NT2/D1 (cell line): ENCODE data around the gene TEAD1.

Experiments used
- DNase-seq: peaks from one replicate; pipeline ENCODE4 v3.0.0-alpha.2; 2011; ENCODE audit warnings: low read depth, low spot score
- H3K27me3 ChIP-seq: 2 replicates; pipeline ENCODE4 v1.6.0; 2011; ENCODE audit warnings: mild to moderate bottlenecking; ENCODE audit not compliant: insufficient read length, insufficient read depth
- H3K36me3 ChIP-seq: 2 replicates; pipeline ENCODE4 v1.6.1; 2011; ENCODE audit warnings: mild to moderate bottlenecking, low read length, mixed read lengths; ENCODE audit not compliant: insufficient read depth, insufficient read length
- H3K4me1 ChIP-seq: 2 replicates; pipeline ENCODE4 v1.5.1; 2011; ENCODE audit not compliant: insufficient read depth, insufficient read length
- H3K4me3 ChIP-seq: 2 replicates; pipeline ENCODE4 v1.5.1; 2011; ENCODE audit warnings: low read depth; ENCODE audit not compliant: insufficient read length
- H3K9ac ChIP-seq: 2 replicates; pipeline ENCODE4 v1.6.0; 2011; ENCODE audit warnings: low read depth; ENCODE audit not compliant: insufficient read length
- H3K9me3 ChIP-seq: 2 replicates; pipeline ENCODE4 v1.5.1; 2011; ENCODE audit warnings: mild to moderate bottlenecking, low read length; ENCODE audit not compliant: insufficient read depth
- SUZ12 ChIP-seq: IDR thresholded peaks from 2 replicates; pipeline ENCODE4 v1.6.1; 2011; ENCODE audit not compliant: insufficient read length, insufficient read depth; ENCODE audit errors: extremely low read depth
- YY1 ChIP-seq: IDR thresholded peaks from 2 replicates; pipeline ENCODE4 v1.6.1; 2011; ENCODE audit not compliant: insufficient read length, insufficient read depth
- ZNF274 ChIP-seq: IDR thresholded peaks from 2 replicates; pipeline ENCODE4 v1.6.1; 2011; ENCODE audit warnings: mild to moderate bottlenecking, low read depth, low read length

TEAD1 gene

DNA sequence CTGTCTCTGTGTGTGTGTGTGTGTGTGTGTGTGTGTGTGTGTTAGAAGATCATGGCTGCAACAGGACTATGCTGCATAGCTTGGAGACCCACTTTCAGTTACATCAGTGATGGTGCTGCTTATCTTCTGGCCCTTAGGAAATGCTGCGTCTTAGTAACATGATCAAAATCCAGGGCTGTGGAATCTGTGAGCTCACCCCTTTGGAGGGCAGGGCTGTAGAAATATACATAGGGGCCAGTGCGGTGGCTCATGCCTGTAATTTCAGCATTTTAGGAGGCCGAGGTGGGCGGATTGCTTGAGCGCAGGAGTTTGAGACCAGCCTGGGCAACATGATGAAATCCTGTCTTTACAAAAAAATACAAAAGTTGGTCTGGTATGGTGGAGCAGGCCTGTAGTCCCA, 183.4 kb downstream of the TEAD1 start:
- DNase-seq = no peak
- no peaks in the 10 kb centered on the region for H3K4me1 ChIP-seq
- H3K27me3 ChIP-seq = no peaks in the 10 kb centered on the region
- H3K36me3 ChIP-seq = peaks cover 4% of the 10 kb centered on the region
- TF ChIP-seq YY1 (no peak), SUZ12 (no peak), ZNF274 (no peak)
- no peaks in the 10 kb centered on the region for H3K9me3 ChIP-seq
- H3K9ac ChIP-seq = no peak overlapping the region
- H3K4me3 ChIP-seq = no peak overlapping the region

DNA sequence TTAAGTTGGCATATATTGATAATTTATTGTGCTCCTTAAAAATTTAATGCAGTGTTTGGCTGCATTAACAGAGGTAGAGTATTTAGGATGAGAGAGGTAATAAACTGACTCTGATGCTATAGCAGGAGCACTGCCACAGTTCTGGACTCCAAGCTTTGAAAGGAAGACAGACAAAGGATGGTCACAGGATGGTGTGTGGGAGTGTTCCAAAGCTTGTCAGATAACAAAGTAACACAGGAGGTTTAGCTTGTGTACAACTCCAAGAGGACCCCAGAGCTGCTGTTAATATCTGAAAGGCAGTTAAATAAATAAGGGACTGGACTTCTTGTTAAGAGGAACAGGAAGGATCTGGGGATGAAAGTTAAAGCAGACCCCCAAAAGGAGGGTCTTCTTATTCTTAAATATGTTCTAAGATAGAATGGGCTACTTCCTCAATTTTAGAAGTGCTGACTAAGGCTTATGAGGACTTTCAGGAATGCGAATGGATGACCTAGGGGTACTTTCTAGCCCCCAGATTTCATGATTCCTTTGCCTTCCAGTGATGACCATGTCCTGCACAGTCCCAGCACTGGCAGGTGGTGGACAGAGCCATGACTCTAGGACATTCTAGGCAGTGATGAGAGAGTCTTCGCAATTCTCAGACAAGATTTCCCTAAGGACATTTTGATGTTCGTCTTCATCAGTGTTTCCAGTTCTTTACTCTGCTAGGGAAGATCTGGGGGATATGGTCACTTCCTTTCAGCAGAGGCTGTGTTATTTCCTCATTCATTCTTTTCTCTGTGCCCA, 185.8 kb downstream of the TEAD1 start:
- Histone ChIP-seq H3K9ac (no peak overlapping the region), H3K4me3 (no peak overlapping the region), H3K9me3 (no peaks in the 10 kb centered on the region), H3K4me1 (no peaks in the 10 kb centered on the region), H3K36me3 (no peaks in the 10 kb centered on the region), H3K27me3 (no peaks in the 10 kb centered on the region)
- no peak for TF ChIP-seq ZNF274
- TF ChIP-seq YY1 = no peak
- no peak for TF ChIP-seq SUZ12
- no peak for DNase-seq

DNA sequence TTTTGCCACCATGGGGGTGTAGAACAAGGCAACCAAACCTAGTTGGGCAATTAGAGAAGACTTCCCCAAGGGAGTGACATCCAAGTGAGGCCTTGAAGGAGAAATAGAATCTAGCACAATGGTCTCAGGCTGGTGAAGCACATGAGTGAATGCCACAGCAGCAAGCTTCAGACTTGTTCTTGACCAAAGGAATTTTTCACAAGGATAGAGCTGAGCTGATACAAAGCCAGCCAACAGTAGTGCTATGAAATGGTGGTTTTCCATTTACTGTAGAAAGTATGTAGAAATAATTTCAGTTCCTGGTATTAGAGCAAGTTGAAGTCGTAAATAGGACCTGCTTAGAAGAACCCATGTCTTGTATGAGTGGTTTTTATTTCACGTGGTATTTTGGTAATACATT, 186.6 kb downstream of the TEAD1 start:
- H3K4me3 ChIP-seq = no peak overlapping the region
- H3K4me1 ChIP-seq = no peaks in the 10 kb centered on the region
- no peaks in the 10 kb centered on the region for H3K36me3 ChIP-seq
- H3K9ac ChIP-seq = no peak overlapping the region
- DNase-seq = no peak
- TF ChIP-seq YY1 (no peak), ZNF274 (no peak), SUZ12 (no peak)
- no peaks in the 10 kb centered on the region for H3K9me3 ChIP-seq
- H3K27me3 ChIP-seq = no peaks in the 10 kb centered on the region

DNA sequence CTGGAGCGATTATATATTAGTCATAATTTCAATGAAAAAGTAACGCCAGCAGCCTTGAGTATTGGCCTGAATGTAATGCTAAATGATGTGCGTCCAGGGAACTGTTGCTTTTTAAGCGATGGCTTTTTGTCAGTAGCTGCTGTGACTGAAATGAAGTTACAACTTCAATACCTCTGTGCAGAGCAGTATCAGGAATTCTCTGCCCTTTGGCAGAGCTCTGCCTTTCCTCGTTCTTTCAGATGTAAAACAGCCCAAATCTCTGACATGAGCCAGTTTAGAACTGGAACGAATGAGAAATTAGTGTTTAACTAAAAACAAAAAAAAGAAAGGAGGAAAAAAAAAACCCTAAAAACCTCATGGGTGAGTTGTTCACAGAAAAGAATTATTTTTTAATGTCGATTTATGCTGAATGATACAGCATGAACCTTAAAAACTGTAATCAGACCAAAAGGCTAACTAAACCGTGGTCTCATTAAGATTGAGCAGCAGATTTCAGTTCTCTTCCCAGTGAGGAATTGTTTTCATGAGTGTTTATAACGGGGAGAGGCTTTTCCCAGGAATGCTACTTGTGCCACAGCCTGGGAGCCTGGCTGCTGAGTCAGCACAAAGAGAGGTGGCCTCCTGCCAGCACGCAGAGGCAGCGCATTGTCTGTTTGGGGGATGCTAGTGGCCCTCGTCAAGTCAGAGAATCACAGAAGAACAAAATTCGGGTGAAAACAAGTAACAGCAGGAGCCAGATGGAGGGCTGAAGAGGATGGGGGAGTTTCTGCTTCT, 188.7 kb downstream of the TEAD1 start:
- Histone ChIP-seq H3K4me1 (no peaks in the 10 kb centered on the region), H3K4me3 (no peak overlapping the region), H3K9me3 (no peaks in the 10 kb centered on the region), H3K27me3 (no peaks in the 10 kb centered on the region), H3K9ac (peak overlapping the region; percentile 16), H3K36me3 (peaks cover 3% of the 10 kb centered on the region)
- DNase-seq = peak; percentile 75
- TF ChIP-seq YY1 (no peak), SUZ12 (no peak)

DNA sequence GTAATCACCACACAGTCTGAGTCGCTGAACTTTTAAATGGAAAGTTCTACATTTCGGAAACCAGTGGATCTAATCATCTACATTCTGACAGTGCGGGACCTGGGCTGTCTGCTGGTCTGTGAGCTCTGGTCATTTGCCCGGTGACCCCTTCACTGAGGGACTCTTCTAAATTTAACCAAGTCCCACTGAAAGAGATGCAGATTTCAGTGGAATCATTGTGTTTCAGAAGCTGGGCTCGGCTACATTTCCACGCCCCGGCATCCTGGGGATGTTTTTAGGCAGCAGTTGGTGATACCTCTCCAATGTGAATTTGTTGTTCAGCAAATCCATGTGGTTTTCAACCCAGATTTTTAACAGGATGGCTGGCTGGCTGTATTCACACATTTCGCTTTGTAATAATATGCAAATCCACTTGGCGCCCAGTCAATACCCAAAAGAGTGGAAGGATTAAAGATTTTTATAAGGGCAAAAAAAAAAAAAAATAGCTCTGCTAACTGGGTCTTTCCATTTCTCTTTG, 189.4 kb downstream of the TEAD1 start:
- TF ChIP-seq ZNF274 (no peak), YY1 (no peak)
- Histone ChIP-seq H3K4me1 (no peaks in the 10 kb centered on the region), H3K27me3 (no peaks in the 10 kb centered on the region), H3K36me3 (peaks cover 3% of the 10 kb centered on the region), H3K4me3 (peak overlapping the region; percentile 3), H3K9ac (peak overlapping the region; percentile 59), H3K9me3 (no peaks in the 10 kb centered on the region)
- no peak for DNase-seq

DNA sequence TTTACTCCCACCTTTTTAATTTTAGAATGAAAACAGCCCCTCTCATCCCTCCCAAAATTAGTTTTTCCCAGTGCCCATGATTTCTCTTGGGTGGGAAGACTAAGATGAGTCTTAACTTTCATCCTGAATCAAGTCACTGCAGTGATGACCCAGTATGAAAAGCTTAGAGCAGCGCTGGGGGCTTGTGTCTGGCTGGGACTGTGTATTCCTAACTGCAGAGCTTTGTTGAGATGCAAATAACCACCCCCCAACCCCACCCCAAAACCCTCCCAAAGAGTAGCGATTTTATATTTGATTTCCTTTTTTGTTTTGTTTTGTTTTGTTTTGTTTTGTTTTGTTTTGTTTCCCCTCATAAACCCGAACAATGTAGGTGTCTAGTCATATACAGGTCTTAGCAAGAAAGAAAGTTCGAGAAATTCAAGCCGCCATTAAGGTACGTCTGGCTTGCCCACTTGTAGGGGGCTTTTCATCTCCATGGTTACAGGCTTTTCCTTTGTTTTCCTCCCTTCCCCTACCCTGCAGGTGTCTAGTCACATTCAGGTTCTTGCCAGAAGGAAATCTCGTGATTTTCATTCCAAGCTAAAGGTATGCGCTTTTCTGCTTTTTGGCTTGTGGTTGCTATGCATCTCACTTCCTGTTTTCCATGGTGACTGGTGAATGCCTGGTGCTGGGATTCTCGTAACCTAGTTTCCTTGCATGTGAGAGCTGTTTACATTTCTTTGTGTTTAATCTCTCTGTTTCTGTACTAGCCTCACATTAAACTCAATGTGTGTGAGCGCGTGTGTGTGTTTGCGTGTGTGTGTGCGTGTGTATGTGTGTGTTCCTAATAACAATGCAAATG, 190.3 kb downstream of the TEAD1 start:
- no peaks in the 10 kb centered on the region for H3K9me3 ChIP-seq
- peaks cover 3% of the 10 kb centered on the region for H3K4me1 ChIP-seq
- peaks cover 3% of the 10 kb centered on the region for H3K36me3 ChIP-seq
- DNase-seq = peak; percentile 88
- H3K9ac ChIP-seq = peak overlapping the region; percentile 59
- H3K27me3 ChIP-seq = no peaks in the 10 kb centered on the region
- no peak overlapping the region for H3K4me3 ChIP-seq
- no peak for TF ChIP-seq YY1
- TF ChIP-seq ZNF274 = no peak
- TF ChIP-seq SUZ12 = no peak
